ENCODE data around the gene CD22. TPM values are rescaled to one million over a fixed set of nuclear protein-coding genes. Genes with fewer than 3 reads are reported as not detected.

CD22 gene
- not detected in 2 replicates for total RNA-seq

GRCh38 chr19:35328851-35329285 is at the start of gene CD22:
TSS of gene CD22 (plus strand) at chr19:35329187. CDS start at chr19:35332041, 2,854 bp downstream.

GRCh38 chr19:35291916-35292315 is 37.1 kb upstream of the CD22 start, which contains the start of gene MAG:
TSS of gene MAG (plus strand) at chr19:35292161. CDS start at chr19:35295409, 3,248 bp downstream.

GRCh38 chr19:35347171-35347929 is 18.4 kb downstream of the CD22 start, which contains the start of gene FFAR1:
TSS of gene FFAR1 (plus strand) at chr19:35347902. CDS start at chr19:35351552, 3,650 bp downstream.

GRCh38 chr19:35357867-35358573 is 29.0 kb downstream of the CD22 start, which contains the start of gene FFAR3:
TSS of gene FFAR3 (plus strand) at chr19:35358460. CDS start at chr19:35358891, 431 bp downstream.

GRCh38 chr19:35370722-35371121 is 41.7 kb downstream of the CD22 start, which contains the start of gene GPR42:
TSS of gene GPR42 (plus strand) at chr19:35371068. CDS start at chr19:35371360, 292 bp downstream.

Other genes starting within 250 kb of the CD22 start
- gene FXYD3, start 213.4 kb upstream of the CD22 start, total RNA-seq = 517 and 658 TPM in 2 replicates
- not detected in 2 replicates for gene LGI4, start 194.1 kb upstream of the CD22 start, total RNA-seq
- gene FXYD1, start 190.4 kb upstream of the CD22 start, total RNA-seq = not detected in 2 replicates
- not detected in 2 replicates for gene FXYD7, start 185.9 kb upstream of the CD22 start, total RNA-seq
- gene FXYD5, start 174.5 kb upstream of the CD22 start, total RNA-seq = 80.3 and 113 TPM in 2 replicates
- not detected in 2 replicates for gene FAM187B, start 100.4 kb upstream of the CD22 start, total RNA-seq
- 85.6 and 108 TPM in 2 replicates for gene LSR, start 80.2 kb upstream of the CD22 start, total RNA-seq
- 63.3 and 75.7 TPM in 2 replicates for gene USF2, start 60.2 kb upstream of the CD22 start, total RNA-seq
- gene HAMP, start 46.7 kb upstream of the CD22 start, total RNA-seq = not detected in 2 replicates
- gene MAG, start 37.0 kb upstream of the CD22 start, total RNA-seq = not detected in 2 replicates
- not detected in 2 replicates for gene FFAR1, start 18.7 kb downstream of the CD22 start, total RNA-seq
- gene FFAR3, start 29.3 kb downstream of the CD22 start, total RNA-seq = not detected in 2 replicates
- not detected in 2 replicates for gene GPR42, start 41.9 kb downstream of the CD22 start, total RNA-seq
- not detected in 2 replicates for gene FFAR2, start 119.1 kb downstream of the CD22 start, total RNA-seq
- gene KRTDAP, start 161.3 kb downstream of the CD22 start, total RNA-seq = 40.4 and 58.3 TPM in 2 replicates
- gene DMKN, start 184.5 kb downstream of the CD22 start, total RNA-seq = 490 and 661 TPM in 2 replicates
- 62.1 and 80.8 TPM in 2 replicates for gene SBSN, start 199.1 kb downstream of the CD22 start, total RNA-seq
- not detected in 2 replicates for gene GAPDHS, start 204.3 kb downstream of the CD22 start, total RNA-seq
- gene TMEM147, start 216.4 kb downstream of the CD22 start, total RNA-seq = 116 and 138 TPM in 2 replicates
- gene ATP4A, start 234.5 kb downstream of the CD22 start, total RNA-seq = not detected in 2 replicates

Data from airway epithelial cell (primary cell).